Stomach smooth muscle (tissue), 2 donors: ENCODE data around the gene ZCCHC14.

ENCODE experiments used
- H3K27ac ChIP-seq: one replicate; pipeline ENCODE4 v1.7.0; 2013; ENCODE audit warnings: mild to moderate bottlenecking, low read length, inconsistent platforms
- H3K27me3 ChIP-seq, 2 donors: one replicate each; pipeline ENCODE4 v1.7.0; 2013; ENCODE audit warnings: low read length in 2 of 2; ENCODE audit not compliant: insufficient read depth in 2 of 2, control insufficient read depth in 1 of 2
- H3K36me3 ChIP-seq, 2 donors: one replicate each; pipeline ENCODE4 v1.7.0; 2013; ENCODE audit warnings: low read length in 2 of 2; ENCODE audit not compliant: control insufficient read depth in 2 of 2, insufficient read depth in 2 of 2
- H3K4me1 ChIP-seq: one replicate; pipeline ENCODE4 v1.7.0; 2013; ENCODE audit warnings: low read length; ENCODE audit not compliant: control insufficient read depth, insufficient read depth
- H3K4me3 ChIP-seq, 2 donors: one replicate each; pipeline ENCODE4 v1.7.0; 2013; ENCODE audit warnings: low read length in 2 of 2
- H3K9ac ChIP-seq, 2 donors: one replicate each; pipeline ENCODE4 v1.7.0; 2013; ENCODE audit warnings: low read length in 2 of 2, mild to moderate bottlenecking in 1 of 2
- H3K9me3 ChIP-seq, 2 donors: one replicate each; pipeline ENCODE4 v1.7.0; 2013; ENCODE audit warnings: low read length in 2 of 2; ENCODE audit not compliant: control insufficient read depth in 2 of 2
- donor health status: healthy.
- donor health status: Pancreatic carcinoma.

ZCCHC14 gene

DNA sequence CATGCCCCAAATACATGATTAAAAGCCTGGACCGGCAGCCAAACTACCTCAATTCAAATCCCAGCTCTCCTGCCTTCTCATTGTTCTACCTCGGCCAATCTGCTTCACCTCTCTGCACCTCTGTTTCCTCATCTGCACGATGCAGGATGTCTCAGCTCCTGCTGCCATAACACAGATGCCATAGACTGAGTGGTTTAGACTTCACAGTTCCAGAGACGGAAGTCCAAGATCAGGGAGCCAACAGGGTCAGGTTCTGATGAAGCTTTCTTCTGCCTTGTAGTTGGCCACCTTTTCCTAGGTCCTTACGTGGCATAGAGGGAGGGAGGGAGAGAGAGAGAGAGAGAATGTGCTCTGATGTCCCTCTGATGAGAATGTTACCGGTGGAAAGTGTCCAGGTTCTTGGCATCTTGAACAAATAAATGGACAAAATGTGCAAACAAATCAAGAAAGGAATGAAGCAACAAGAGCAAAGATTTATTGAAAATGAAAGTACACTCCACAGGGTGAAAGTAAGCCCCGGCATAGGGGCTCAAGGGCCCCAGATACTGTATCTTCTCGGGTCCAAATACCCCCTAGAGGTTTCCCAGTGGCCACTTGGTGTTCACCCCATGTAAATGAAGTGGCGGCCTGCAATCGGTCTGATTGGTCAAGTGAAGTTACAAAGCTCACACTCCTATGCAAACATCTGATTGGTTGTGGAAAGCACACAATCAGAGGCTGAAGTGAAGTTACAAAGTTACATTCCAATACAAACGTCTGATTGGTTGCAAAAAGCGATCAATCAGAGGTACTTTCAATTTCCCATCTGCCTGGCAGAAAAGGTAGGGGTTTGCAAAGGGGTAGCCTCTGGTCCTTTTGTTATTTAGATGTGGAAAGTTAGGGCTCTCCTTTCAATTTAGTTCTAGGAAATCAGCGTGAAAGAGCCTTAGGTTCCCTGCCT is 43.3 kb upstream of the ZCCHC14 start:
- Histone ChIP-seq H3K36me3 (no peaks in the 10 kb centered on the region), H3K9me3 (peaks cover 7 to 10% of the 10 kb centered on the region in 2 donors), H3K4me1 (peaks cover 12% of the 10 kb centered on the region), H3K27me3 (peaks cover under 1 to 10% of the 10 kb centered on the region in 2 donors), H3K9ac (no peak overlapping the region), H3K4me3 (no peak overlapping the region), H3K27ac (no peak overlapping the region)

DNA sequence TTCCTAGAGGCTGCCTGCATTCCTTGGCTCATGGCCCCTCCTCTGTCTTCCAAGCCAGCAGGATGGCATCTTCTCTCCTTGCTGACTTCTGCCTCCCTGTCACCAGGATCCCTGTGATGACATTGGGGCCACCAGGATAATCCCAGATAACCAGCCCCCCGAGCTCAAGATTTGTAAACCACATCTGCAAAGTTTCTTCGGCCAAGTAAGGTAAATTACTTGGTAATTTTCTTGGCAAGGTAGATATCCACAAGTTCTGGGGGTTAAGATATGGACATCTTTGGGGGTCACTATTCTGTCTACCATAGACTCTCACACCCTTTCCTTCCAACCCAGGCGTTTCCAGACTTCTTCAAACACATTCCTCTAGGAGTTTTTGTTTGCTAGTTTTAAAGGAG is 42.6 kb upstream of the ZCCHC14 start:
- Histone ChIP-seq H3K27me3 (peaks cover 0 to 7% of the 10 kb centered on the region in 2 donors), H3K27ac (no peak overlapping the region), H3K36me3 (no peaks in the 10 kb centered on the region), H3K4me1 (peaks cover 5% of the 10 kb centered on the region), H3K9me3 (peaks cover 7 to 10% of the 10 kb centered on the region in 2 donors), H3K4me3 (no peak overlapping the region), H3K9ac (no peak overlapping the region)

DNA sequence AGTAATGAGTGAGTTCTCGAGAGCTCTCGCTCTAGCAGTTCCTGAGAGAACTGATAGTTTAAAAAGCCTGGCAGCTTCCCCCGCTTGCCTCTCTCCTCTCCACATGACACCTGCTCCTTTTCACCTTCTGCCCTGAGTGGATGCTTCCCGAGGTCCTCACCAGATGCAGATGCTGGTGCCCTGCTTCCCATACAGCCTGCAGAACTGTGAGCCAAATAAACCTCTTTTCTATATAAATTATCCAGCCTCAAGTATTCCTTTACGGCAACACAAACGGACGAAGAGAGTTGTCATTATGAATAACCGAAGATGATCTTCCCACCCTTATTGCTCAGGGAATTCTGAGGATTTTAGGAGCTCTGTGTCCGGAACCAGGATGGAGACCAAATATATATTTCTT is 41.9 kb upstream of the ZCCHC14 start:
- Histone ChIP-seq H3K36me3 (no peaks in the 10 kb centered on the region), H3K4me1 (no peaks in the 10 kb centered on the region), H3K4me3 (no peak overlapping the region), H3K27ac (no peak overlapping the region), H3K27me3 (peaks cover 0 to 7% of the 10 kb centered on the region in 2 donors), H3K9me3 (peaks cover 10 to 13% of the 10 kb centered on the region in 2 donors), H3K9ac (no peak overlapping the region)

DNA sequence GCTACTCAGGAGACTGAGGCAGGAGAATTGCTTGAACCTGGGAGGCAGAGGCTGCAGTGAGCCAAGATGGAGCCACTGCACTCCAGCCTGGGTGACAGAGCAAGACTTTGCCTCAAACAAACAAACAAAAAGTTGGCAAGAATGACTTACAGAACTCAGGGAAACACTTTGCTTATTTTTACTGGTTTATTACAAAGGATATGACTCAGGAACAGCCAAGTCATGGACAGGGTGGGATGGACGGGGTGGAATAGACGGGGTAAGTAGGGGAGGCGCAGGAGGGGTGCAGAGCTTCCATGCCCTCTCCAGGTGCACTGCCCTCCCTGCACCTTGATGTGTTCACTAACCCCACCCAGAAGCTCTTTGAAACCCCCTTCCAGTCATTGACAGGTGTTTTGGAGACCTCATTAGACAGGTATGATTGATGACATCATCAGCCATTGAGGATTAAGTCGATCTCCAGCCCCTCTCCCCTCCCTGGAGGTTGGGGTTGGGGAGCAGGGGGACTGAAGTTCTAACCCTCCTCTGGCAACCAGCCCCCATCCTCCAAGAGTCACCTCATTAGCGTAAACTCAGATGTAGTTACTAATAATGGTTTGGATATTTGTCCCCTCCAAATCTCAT is 41.3 kb upstream of the ZCCHC14 start:
- no peak overlapping the region for H3K9ac ChIP-seq
- H3K36me3 ChIP-seq = no peaks in the 10 kb centered on the region
- H3K9me3 ChIP-seq = peaks cover 13% of the 10 kb centered on the region in 2 donors
- no peak overlapping the region for H3K4me3 ChIP-seq
- H3K4me1 ChIP-seq = no peaks in the 10 kb centered on the region
- peaks cover 0 to 9% of the 10 kb centered on the region in 2 donors for H3K27me3 ChIP-seq
- no peak overlapping the region for H3K27ac ChIP-seq

DNA sequence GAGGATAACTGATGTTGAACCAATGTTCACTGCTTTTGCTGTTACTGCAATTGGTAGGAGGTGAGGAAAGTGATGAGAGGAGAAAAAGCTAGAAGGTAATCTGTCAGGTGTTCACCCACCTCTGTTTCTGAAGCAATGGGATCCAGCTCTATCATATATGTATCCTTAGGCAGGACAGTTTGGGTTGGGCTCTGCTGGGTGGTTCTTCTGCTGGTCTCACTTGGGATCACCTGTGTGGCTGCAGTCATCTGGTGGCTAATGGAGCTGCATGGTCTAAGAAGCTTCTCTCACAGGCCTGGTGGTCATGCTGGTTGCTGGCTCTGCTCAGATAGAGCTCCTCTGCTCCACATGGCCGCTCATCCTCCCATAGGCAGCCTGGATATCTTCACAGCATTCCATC is 40.2 kb upstream of the ZCCHC14 start:
- Histone ChIP-seq H3K27me3 (peaks cover 0 to 13% of the 10 kb centered on the region in 2 donors), H3K9me3 (peaks cover 13% of the 10 kb centered on the region in 2 donors), H3K36me3 (no peaks in the 10 kb centered on the region), H3K27ac (no peak overlapping the region), H3K4me1 (no peaks in the 10 kb centered on the region), H3K9ac (no peak overlapping the region), H3K4me3 (no peak overlapping the region)

DNA sequence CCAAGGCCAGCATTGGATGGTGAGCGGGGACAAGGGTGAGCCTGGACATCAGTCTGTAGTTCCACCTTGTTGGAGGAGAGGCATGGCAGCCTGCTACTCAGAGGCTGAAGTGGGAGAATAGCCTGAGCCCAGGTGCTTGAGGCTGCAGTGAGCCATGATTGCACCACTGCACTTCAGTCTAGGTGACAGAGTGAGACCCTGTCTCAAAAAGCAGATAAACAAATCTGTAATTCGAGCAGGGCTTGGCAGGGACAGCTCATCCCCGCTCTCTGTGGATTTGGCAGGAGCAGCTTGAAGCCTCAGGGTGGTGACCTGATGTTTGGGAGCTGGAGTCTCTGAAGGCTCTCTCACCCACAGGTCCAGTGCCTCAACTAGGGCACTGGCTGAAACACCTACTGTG is 38.6 kb upstream of the ZCCHC14 start:
- no peak overlapping the region for H3K9ac ChIP-seq
- no peaks in the 10 kb centered on the region for H3K4me1 ChIP-seq
- peaks cover 13% of the 10 kb centered on the region in 2 donors for H3K9me3 ChIP-seq
- H3K4me3 ChIP-seq = no peak overlapping the region
- H3K36me3 ChIP-seq = no peaks in the 10 kb centered on the region
- H3K27me3 ChIP-seq = peaks cover 0 to 13% of the 10 kb centered on the region in 2 donors
- H3K27ac ChIP-seq = no peak overlapping the region

DNA sequence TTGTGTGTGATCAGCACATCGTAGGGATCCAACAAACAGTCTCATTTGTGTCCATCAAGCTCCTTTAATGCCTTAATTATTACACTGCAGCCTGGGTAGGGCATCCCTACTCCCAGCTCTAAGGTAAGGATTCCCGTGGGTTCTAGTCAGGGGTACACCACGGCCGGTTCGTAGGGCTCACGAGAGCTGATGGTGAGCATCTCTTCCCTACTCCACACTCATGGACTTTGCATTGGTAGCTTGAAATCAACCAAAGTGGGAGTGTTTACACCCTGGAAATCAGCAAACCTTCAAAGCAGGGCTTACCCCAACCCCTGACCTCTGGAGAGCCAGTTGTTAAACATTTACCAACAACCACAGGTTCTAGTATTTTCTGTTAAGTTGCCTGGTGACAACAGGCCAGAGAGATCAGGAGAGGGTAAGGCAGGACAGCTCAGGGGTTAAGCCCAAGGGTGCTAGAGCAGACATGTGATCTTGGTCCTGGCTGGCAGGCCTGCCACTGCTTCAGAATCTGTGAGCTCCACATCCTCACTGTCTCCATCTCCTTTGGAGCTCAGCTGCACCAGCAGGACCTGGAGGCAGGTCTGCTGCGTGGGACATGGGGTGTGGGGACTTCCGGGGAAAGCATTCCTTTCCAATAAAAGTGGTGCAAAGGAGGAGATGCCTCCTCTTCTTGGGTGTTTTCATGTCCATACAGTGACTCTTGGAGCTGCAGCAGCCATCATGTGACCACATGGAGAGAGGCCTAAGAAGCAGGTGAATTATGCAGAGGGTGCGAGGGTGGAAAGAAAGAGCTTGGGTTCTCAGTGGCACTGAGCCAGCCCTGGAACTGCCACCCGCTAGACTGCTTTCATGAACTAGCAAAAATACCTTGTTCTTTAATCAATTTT is 36.1 kb upstream of the ZCCHC14 start:
- Histone ChIP-seq H3K27me3 (peaks cover 0 to 13% of the 10 kb centered on the region in 2 donors), H3K4me3 (no peak overlapping the region), H3K4me1 (no peaks in the 10 kb centered on the region), H3K36me3 (no peaks in the 10 kb centered on the region), H3K9ac (no peak overlapping the region), H3K27ac (no peak overlapping the region), H3K9me3 (peaks cover 13% of the 10 kb centered on the region in 2 donors)

DNA sequence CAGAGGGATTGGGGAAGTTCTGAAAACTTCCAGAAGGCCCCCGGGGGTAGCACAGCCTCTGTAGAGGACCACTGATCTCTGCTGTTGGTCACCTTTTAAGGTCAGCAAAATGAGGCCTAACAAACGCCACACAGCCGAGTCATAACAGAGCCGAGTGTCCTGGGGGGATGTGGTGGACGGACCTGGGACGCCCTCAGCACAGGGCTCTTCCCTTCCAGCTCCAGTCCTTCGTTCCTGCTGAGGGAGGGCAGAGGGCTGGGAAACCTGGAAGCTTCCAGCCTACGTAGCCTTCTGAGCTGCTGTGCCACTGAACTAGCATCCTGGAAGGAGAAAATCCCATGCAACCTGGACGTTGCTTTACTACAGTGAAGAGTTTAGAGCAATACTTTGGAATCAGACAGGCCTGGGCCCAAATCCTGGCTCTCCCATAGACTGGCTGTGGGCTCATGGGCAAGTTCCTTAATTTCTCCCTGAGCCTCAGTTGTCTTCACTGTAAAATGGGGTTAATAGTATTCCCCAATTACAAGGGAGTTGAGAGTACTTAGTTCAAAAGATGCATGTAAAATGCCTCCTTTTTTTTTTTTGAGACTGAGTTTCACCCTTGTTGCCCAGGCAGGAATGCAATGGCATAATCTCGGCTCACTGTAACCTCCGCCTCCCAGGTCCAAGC is 34.4 kb upstream of the ZCCHC14 start:
- peaks cover 3 to 6% of the 10 kb centered on the region in 2 donors for H3K9me3 ChIP-seq
- no peak overlapping the region for H3K27ac ChIP-seq
- H3K27me3 ChIP-seq = peaks cover 0 to 11% of the 10 kb centered on the region in 2 donors
- H3K4me1 ChIP-seq = no peaks in the 10 kb centered on the region
- no peaks in the 10 kb centered on the region for H3K36me3 ChIP-seq
- no peak overlapping the region for H3K4me3 ChIP-seq
- no peak overlapping the region for H3K9ac ChIP-seq

DNA sequence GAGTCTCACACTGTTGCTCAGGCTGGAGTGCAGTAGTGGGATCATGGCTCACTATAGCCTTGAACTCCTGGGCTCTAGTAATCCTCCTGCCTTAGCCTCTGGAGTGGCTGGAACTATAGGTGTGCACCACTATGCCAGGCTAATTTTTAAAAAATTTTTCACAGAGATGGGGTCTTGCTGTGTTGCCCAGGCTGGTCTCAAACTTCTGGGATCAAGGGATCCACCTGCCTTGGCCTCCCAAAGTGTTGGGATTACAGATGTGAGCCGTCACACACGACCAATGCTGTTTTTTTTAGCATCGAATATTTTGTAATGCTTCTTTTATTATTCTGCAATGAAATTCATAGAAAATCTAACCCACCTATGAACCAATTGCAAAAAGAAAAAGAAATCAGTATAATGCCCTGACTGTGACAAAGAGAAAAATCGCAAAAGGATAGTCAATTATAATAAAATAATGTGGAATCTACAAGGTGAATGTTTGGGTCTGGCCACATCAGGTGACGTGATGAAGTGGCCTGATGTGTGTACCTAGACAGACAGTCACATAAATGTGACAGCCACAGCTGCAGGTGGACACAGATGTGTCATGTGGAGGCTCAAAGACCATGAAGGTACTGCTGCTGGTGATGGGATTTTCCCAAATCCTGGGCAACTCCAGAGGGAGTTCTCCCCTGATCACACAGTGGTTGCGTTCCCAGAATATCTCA is 33.6 kb upstream of the ZCCHC14 start:
- H3K9me3 ChIP-seq = peaks cover 3 to 6% of the 10 kb centered on the region in 2 donors
- no peak overlapping the region for H3K4me3 ChIP-seq
- H3K9ac ChIP-seq = no peak overlapping the region

More for the DNA sequence above, 33.6 kb upstream of the ZCCHC14 start:
- no peak overlapping the region for H3K27ac ChIP-seq
- no peaks in the 10 kb centered on the region for H3K36me3 ChIP-seq
- H3K27me3 ChIP-seq = peaks cover 0 to 7% of the 10 kb centered on the region in 2 donors
- no peaks in the 10 kb centered on the region for H3K4me1 ChIP-seq
